GM12891 (cell line): ENCODE data around the gene NSUN2.

Source experiments
- POLR2A ChIP-seq: IDR thresholded peaks from 2 replicates; pipeline ENCODE4 v1.6.1; 2011; ENCODE audit warnings: low read depth, low read length, control low read depth
- POLR2AphosphoS5 ChIP-seq: IDR thresholded peaks from 2 replicates; pipeline ENCODE4 v1.6.1; 2011; ENCODE audit warnings: low read depth, low read length, control low read depth
- SPI1 ChIP-seq: IDR thresholded peaks from 2 replicates; pipeline ENCODE4 v1.6.1; 2011; ENCODE audit warnings: low read depth, low read length, control low read depth
- TAF1 ChIP-seq: IDR thresholded peaks from 2 replicates; pipeline ENCODE4 v1.6.1; 2011; ENCODE audit warnings: low read depth, low read length, control low read depth

DNA sequence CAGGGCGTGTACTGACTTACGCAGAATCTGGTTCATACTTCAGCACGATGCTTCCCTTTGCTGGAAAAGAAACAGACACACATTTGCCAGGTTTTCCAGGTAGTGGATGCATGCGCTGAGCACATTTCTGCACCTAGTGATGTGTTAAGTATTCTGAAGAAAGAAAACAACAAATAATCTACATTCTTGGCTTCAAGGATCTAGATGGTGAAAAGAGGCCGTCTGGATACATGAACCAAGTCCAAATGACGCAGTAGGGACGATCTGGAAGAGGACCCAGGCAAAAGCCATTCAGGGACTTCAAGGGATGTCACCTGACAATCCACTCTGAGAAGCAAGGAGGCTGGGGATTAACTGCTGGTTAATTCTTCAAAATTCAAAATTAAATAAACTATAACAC, 30.4 kb downstream of the NSUN2 start:
- no peak for TF ChIP-seq POLR2AphosphoS5
- TF ChIP-seq POLR2A = no peak
- TF ChIP-seq TAF1 = no peak
- no peak for TF ChIP-seq SPI1
